PC-3 (cell line): ENCODE measurements around the gene EIF2B4. TPM values are rescaled to one million over a fixed set of nuclear protein-coding genes. Genes with fewer than 3 reads are reported as not detected.

Experiments
- ATAC-seq: fragments of 200-7000 bp; cut with Tn5 transposase; 2 replicates; pipeline ENCODE4 v1.9.1; 2020; ENCODE audit warnings: mild to moderate bottlenecking, moderate library complexity
- BruUV-seq: library from RNA; stranded (reverse); fragments of 400-500 nt; replicated peaks from 2 replicates; lab custom pipeline; 2021; lab: Mats Ljungman, UMichigan
- CTCF ChIA-PET: fragments of 300-600 bp; sonication (Branson Sonifier 250); formaldehyde crosslinking; loops from one replicate; lab custom pipeline; 2022; ENCODE audit warnings: antibody characterized with exemption; lab: Charles Lee
- POLR2A ChIA-PET: fragments of 300-600 bp; sonication (Branson Sonifier 250); formaldehyde crosslinking; loops from one replicate; lab custom pipeline; 2022; ENCODE audit warnings: antibody characterized with exemption; ENCODE audit not compliant: unreplicated experiment; lab: Charles Lee
- DNase-seq: peaks from one replicate; pipeline ENCODE4 v3.0.0-alpha.2; 2015
- H2AFZ ChIP-seq: fragments of 300-600 bp; sonication (generic); 2 replicates; pipeline ENCODE4 v1.6.0; 2016; ENCODE audit warnings: antibody characterized with exemption, low read length
- H3F3A ChIP-seq: fragments of 300-600 bp; sonication (generic); one replicate; pipeline ENCODE4 v1.6.0; 2017; ENCODE audit warnings: antibody characterized with exemption, low read length, control low read depth, mild to moderate bottlenecking; ENCODE audit not compliant: unreplicated experiment
- H3K27ac ChIP-seq: fragments of 300-600 bp; sonication (generic); 2 replicates; pipeline ENCODE4 v1.5.1; 2016; ENCODE audit warnings: mild to moderate bottlenecking, low read length
- H3K27me3 ChIP-seq: fragments of 300-600 bp; sonication (generic); 2 replicates; pipeline ENCODE4 v1.6.1; 2016; ENCODE audit warnings: low read length, mixed read lengths
- H3K36me3 ChIP-seq: fragments of 300-600 bp; sonication (generic); 2 replicates; pipeline ENCODE4 v1.6.1; 2016; ENCODE audit warnings: low read depth, mixed run types, low read length, mixed read lengths
- H3K4me1 ChIP-seq: fragments of 300-600 bp; sonication (generic); 2 replicates; pipeline ENCODE4 v1.5.1; 2016; ENCODE audit warnings: low read length; ENCODE audit not compliant: insufficient read depth
- H3K4me2 ChIP-seq: fragments of 300-600 bp; sonication (generic); 2 replicates; pipeline ENCODE4 v1.6.0; 2016; ENCODE audit warnings: low read length
- H3K4me3 ChIP-seq: fragments of 300-600 bp; sonication (generic); 2 replicates; pipeline ENCODE4 v1.5.1; 2016; ENCODE audit warnings: mild to moderate bottlenecking, low read length, mixed read lengths
- H3K79me2 ChIP-seq: fragments of 300-600 bp; sonication (generic); 2 replicates; pipeline ENCODE4 v1.6.1; 2017; ENCODE audit warnings: low read length, mixed read lengths
- H3K9ac ChIP-seq: fragments of 300-600 bp; sonication (generic); 2 replicates; pipeline ENCODE4 v1.6.0; 2016; ENCODE audit warnings: mild to moderate bottlenecking, low read length
- H3K9me2 ChIP-seq: fragments of 300-600 bp; sonication (generic); replicated peaks from 2 replicates; pipeline ENCODE4 v1.6.1; 2016; ENCODE audit warnings: mixed run types, low read length, mixed read lengths
- H3K9me3 ChIP-seq: fragments of 300-600 bp; sonication (generic); 2 replicates; pipeline ENCODE4 v1.6.1; 2016; ENCODE audit warnings: low read length, mixed read lengths
- H4K20me1 ChIP-seq: fragments of 300-600 bp; sonication (generic); 2 replicates; pipeline ENCODE4 v1.6.1; 2016; ENCODE audit warnings: low read length, mixed read lengths
- EZH2 ChIP-seq: fragments of 300-600 bp; sonication (generic); IDR thresholded peaks from one replicate; pipeline ENCODE4 v1.6.1; 2017; ENCODE audit warnings: antibody characterized with exemption, mild to moderate bottlenecking, low read length; ENCODE audit not compliant: unreplicated experiment
- EZH2phosphoT487 ChIP-seq: fragments of 300-600 bp; sonication (generic); IDR thresholded peaks from 2 replicates; pipeline ENCODE4 v1.6.1; 2018; ENCODE audit warnings: mild to moderate bottlenecking, antibody characterized with exemption, low read length, borderline replicate concordance
- intact Hi-C: fragments of 100-400 bp; cut with micrococcal nuclease; formaldehyde crosslinking; loops from 2 replicates; pipeline ENCODE4 v1.9.0; 2023
- total RNA-seq: library from RNA; depleted of rRNA; stranded (reverse); fragments of >200 nt; gene quantifications from 2 replicates; pipeline ENCODE4 v1.2.3, GENCODE V29; 2014
- TF ChIP-seq, protein P1 (sequence below): fragments of 300-600 bp; sonication (generic); conservative IDR thresholded peaks from 2 replicates; pipeline ENCODE4 v1.5.1; 2017; ENCODE audit warnings: antibody characterized with exemption, low read depth, mild to moderate bottlenecking, low read length

Gene EIF2B4
- total RNA-seq, 1 experiment from 2014 or later, result 35.8 TPM

DNA sequence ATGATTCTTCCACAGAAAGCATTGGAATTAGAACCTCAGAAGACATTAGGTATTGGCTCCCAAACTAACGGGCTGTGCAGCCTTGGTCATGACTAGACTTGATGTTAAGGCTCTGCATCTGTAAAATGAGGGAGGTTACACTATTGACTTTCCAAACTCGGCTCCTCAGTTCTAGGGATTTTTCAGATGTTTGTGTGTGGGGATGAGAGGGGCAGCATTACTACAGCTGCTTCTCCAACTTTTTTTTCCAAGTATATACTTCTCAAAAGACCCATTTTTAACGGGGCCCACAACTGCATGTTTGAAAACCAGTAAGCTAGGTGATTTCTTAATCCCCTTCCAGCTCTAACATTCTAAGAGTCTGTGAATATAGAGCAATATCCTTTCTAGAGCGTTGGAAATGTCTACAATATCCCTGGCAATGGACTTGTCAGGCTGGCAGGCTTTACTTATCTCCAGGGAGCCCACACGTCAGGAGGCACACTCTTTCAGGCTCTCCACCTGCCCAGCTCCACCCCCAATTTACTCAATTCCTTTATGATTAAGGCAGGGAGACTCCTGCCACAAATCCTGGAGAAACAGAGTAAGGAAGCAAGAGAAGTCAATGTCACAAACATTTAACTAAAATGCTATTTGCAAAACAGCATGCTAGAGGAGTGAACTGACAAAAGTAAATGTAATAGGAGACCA, 46.4 kb downstream of the EIF2B4 start:
- Histone ChIP-seq H3K9me3 (no peaks in the 10 kb centered on the region), H3K9me2 (no peaks in the 10 kb centered on the region), H3K4me3 (peak overlapping the region; percentile 81), H3K9ac (peak overlapping the region; percentile 97), H4K20me1 (no peaks in the 10 kb centered on the region), H3K4me2 (peak overlapping the region; percentile 97), H3K27me3 (no peaks in the 10 kb centered on the region), H3K79me2 (peaks cover 14% of the 10 kb centered on the region), H3K27ac (peak overlapping the region; percentile 94), H3F3A (peaks cover 7% of the 10 kb centered on the region), H3K4me1 (peaks cover 32% of the 10 kb centered on the region), H3K36me3 (peaks cover 21% of the 10 kb centered on the region), H2AFZ (peak overlapping the region; percentile 80)
- DNase-seq (peak; percentile 6), ATAC-seq (peak; percentile 1; the same call in 1 of the 2 replicates)
- TF ChIP-seq EZH2, result no peak
- TF ChIP-seq, protein P1, sequence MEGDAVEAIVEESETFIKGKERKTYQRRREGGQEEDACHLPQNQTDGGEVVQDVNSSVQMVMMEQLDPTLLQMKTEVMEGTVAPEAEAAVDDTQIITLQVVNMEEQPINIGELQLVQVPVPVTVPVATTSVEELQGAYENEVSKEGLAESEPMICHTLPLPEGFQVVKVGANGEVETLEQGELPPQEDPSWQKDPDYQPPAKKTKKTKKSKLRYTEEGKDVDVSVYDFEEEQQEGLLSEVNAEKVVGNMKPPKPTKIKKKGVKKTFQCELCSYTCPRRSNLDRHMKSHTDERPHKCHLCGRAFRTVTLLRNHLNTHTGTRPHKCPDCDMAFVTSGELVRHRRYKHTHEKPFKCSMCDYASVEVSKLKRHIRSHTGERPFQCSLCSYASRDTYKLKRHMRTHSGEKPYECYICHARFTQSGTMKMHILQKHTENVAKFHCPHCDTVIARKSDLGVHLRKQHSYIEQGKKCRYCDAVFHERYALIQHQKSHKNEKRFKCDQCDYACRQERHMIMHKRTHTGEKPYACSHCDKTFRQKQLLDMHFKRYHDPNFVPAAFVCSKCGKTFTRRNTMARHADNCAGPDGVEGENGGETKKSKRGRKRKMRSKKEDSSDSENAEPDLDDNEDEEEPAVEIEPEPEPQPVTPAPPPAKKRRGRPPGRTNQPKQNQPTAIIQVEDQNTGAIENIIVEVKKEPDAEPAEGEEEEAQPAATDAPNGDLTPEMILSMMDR, result no peak
- TF ChIP-seq EZH2phosphoT487, result no peak
- no TSS peak for BruUV-seq
- POLR2A ChIA-PET, result interaction anchor here (0.7 kb wide), 1 partner anchor 1087 kb away, joined by 4 read pairs; no protein-coding TSS in a partner anchor
- CTCF ChIA-PET, result no interaction called here
- intact Hi-C loops, result no loop called here

DNA sequence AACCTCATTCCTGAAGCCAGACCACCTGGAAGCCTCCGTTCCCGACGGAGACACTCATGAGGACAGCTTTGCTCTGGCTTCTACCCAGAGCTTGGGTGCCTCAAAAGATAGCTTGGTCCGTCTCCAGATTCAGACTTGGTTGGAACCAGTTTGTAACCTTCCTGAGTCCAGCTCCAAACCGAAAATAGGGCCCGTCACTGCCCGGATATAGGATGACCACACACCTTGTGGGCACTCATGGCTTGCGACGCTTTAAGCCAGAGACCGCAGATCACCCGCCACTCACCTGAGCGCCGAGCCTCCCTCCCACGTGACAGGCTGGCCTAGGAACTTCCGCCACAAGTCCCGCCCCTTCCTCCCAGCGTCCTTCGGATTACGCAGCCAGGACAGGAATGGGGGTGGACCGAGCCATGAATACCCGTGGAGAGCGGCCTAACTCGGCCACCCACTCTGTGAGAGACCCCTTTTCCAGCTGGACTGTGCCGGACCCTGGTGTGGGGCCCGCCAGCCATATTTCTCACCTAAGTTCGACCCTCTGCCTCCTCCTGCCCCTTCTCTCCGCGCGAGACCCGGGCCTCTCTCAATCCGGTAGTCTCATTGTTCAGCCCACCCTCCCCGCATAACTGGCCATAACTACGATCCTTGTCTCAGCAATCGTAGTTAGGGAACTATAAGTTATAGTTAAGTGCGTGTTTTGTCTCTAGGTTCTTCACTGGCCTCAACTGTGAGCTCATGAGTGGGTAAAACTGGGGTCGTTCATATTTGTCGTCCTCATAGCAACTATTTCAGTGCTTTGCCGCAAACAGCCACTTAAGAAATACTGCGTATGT, 47.2 kb downstream of the EIF2B4 start, which contains the start of gene MPV17:
TSS of gene MPV17 (minus strand) at position 332 of the 830 bp plus-strand sequence. CDS start 580 bp downstream, outside the sequence.
- H3K9ac ChIP-seq, result peak within 1 kb of the TSS; percentile 97
- H4K20me1 ChIP-seq, result no peaks in the 10 kb centered on the region
- peak within 1 kb of the TSS; percentile 80 for H2AFZ ChIP-seq
- peak; percentile 83 for ATAC-seq
- no peaks in the 10 kb centered on the region for H3K9me2 ChIP-seq
- H3K79me2 ChIP-seq, result peaks cover 14% of the 10 kb centered on the region
- H3K27ac ChIP-seq, result peak within 1 kb of the TSS; percentile 94
- BruUV-seq, result TSS peak; percentile 96
- CTCF ChIA-PET, result no interaction called here
- no peaks in the 10 kb centered on the region for H3K9me3 ChIP-seq
- H3K36me3 ChIP-seq, result peaks cover 14% of the 10 kb centered on the region; the same call in 1 of the 2 replicates
- TF ChIP-seq EZH2phosphoT487 (no peak), EZH2 (no peak)
- TF ChIP-seq, protein P1, result no peak
- H3K4me2 ChIP-seq, result peak within 1 kb of the TSS; percentile 97
- H3F3A ChIP-seq, result peaks cover 7% of the 10 kb centered on the region
- peak; percentile 93 for DNase-seq
- POLR2A ChIA-PET, result interaction anchor here (0.6 to 0.7 kb wide), 2 partner anchors 184 to 1088 kb away, joined by 3 to 4 read pairs; no protein-coding TSS in a partner anchor
- no peaks in the 10 kb centered on the region for H3K27me3 ChIP-seq
- peaks cover 32% of the 10 kb centered on the region for H3K4me1 ChIP-seq
- intact Hi-C loops, result no loop called here
- H3K4me3 ChIP-seq, result peak within 1 kb of the TSS; percentile 81
